Activated CD8-positive, alpha-beta memory T cell treated with anti-CD3 and anti-CD28 coated beads for 48 hours (primary cell): ENCODE results near the gene AP4E1.
"Not testable (repeated sequence)": the region's sequence is repeated elsewhere in the genome, so short reads cannot be mapped to it uniquely, and the experiment has no call there.

Experiments used
- DNase-seq, 3 experiments: peaks; one replicate each; pipeline ENCODE4 v3.0.0-alpha.2; 2020; ENCODE audit warnings: low read depth in 2 of 3, low spot score in 2 of 3

AP4E1 gene

DNA sequence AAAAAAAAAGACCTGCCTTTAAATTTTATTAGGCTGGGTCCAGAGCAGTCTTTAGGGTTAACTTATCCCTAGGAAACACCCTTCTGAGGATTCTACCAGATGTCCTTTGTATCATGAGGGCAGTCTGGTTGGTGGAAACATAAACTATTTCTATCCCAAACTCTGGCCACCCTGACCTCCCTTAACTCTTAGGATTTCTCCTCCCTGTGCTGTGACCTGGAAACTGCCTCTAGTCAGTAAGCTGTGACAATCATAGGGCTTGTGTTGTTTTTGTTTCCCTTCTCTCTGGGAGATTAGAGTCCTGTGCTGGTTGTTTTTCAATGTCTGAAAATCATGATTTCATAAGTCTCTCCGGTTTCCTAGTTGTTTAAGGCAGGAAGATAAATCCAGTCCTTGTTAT, 108.1 kb downstream of the AP4E1 start:
- no peak for DNase-seq

DNA sequence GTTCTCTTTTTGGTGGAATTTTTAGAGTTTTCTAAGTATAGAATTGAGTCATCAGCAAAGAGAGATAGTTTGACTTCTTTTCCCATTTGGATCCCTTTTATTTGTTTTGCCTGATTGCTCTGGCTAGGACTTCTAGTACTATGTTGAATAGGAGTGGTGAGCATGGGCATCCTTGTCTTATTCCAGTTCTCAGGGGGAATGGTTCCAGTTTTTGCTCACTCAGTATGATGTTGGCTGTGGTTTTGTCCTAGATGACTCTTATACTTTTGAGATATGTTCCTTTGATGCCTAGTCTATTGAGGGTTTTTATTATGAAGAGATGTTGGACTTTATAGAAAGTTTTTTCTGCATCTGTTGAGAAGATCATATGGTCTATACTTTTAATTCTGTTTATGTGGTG, 113.7 kb downstream of the AP4E1 start:
- DNase-seq, result no peak

DNA sequence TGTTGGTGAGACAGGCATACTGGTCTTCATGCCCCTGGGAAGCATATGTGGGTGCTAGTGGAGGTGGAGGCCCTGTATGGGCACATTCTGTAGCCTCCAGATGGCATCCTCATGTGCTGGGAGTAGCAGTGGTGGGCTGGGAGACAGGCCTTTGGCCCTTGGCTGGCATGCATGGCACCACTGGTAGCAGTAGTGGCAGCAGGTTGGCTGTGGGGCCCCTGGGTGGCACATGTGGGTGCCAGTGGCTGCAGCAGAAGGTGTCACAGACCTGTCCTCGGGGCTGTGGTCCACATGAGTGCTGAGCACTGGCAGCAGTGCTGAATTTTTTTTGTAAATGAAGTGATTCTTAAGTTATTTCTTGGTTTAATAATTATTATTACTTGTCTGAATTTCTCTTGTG, 115.0 kb downstream of the AP4E1 start:
- DNase-seq, result no peak

DNA sequence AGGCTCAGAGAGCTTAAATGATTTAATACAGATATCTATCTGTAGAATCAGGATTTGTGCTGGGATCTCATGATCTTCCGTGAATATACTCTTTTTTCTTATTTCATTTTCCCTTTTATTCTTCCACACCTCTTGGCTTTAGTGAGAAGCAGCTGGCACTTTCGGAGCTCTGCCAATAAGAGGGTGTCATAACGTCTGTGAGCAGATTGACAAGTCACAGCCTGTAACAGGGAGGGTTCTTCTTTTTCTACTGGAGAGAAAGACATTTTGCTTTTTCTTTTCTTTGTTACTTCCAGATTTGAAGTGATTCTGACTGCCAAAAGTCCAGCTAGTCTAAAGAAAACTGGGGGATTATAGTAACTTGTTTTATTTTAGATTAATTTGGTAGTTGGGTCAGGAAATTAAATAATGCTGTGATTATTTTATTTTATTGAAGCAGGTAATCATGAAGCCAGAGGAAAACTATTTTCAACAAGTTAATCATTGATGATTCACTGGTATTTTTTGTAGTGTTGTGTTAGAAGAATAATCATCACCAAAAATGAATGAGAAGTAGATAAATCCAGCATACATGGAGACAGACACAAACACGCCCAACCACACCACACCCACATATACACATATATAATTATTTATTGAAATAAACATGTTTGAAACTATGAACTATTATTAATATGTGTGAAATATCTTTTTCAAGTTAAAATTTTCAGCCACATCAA, 116.4 kb downstream of the AP4E1 start:
- no peak for DNase-seq

DNA sequence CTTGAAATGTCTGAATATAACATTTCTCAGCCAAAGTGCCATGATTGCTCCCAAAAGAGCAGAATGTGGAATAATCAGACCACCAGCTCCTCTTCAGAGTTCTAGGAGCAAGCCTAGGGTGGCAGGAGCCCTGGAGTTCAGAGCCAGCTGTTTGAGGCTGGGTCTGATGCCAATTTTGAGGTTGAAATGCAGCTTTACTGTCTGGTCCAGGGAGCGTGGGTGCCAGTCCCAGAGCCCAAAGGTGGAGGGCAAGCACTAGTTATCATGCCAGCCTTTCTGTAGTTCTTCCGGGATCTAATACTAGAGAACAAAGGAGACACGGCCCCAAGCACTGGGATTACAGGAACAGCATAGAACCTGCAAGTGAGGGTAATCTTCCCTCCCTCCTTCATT, 117.0 kb downstream of the AP4E1 start:
- no peak for DNase-seq

DNA sequence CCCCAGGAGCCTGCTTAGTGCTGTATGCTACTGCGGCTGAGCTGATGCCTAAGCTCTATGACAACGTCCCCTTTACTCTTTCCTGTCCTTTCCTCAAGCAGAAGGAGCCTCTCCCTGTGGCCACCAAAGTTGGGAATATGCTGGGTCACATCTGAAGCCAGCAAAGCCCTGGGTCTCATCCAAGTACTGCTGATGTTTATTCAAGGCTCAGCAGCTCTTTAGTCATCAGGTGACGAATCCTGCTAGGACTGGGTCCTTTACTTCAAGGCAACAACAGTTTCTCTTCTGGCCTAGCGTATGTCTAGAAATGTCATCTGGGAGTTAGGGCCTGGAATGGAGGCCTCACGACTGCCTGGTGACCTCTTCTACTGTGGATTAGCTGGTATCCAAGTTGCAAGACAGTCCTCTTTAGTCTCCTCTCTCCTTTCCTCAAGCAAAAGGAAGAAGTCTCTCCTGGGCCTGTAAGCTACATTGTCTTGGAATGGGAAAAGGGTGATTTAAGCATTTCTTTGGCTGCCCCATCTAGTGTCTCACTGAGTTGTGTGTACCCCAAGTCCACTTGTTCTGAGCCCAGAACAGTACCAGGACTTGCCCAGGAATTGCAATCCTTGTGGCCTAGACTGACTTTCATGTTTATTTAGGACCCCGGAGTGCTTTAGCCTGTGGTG, 122.3 kb downstream of the AP4E1 start:
- no peak for DNase-seq

DNA sequence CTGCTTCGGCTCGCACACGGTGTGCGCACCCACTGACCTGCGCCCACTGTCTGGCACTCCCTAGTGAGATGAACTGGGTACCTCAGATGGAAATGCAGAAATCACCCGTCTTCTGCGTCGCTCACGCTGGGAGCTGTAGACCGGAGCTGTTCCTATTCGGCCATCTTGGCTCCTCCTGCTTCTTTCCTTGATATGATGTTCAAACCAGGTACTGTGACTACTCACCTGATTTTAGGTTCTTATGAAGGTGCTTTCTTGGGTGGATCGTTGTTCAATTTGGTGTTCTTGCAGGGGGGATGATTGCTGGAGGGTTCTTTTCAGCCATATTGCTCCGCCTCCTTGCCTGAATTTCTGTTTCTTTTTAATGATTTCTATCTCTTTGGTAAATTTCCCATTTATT, 129.0 kb downstream of the AP4E1 start:
- not testable (repeated sequence) for DNase-seq

DNA sequence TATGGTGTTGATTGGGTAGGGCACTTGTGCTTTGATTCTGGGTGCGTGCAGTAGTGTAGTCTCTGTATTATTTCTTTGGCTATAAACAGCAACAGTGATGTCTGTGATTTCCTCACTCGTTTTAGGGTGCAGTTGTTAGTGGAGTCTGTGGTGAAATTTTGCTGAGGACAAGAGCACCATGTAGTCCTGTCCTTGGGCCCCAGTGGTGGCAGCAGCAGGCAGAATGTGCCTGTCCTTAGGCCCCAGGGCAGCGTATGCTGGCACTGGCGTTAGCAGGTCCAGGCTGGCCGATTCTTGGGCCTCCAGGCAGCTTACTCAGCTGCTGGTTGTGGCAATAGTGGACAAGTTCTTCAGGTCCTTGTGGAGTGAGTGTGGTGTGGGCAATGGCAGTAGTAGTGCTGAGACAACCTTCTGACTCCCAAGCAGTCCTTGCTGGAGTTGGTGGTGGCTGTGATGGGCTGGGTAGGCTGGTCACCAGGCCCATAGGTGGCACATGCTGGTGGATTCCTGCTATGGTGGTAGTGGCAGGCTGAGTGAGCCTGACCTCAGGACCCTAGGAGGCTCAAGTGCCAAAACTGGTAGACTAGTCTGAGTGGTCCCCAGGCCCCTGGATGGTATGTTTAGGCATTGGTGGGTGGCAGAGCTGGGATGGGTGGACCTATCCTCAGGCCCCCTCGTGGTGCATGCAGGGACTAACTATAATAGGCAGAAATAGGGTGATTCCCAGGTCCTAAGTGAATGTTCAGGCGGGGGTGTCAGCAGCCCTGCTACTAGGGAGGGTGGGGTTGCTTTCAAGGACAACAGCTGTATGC, 129.9 kb downstream of the AP4E1 start:
- DNase-seq, result no peak

DNA sequence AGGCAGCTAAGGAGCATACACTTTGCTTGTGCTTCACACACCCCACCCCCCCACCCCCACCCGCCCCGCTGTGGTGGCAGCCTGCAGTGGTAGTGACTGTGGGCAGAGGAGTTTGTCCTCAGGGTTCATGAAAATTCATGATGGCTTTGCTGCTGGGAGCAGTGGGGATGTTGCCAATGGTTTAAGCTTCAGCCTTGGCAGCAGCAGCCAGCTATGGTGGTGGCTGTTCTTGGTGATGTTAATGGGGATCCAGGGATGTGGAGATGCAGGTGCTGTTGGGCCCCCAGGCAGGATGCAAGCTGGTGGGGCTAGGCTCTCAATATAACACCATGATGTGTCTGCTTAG, 130.5 kb downstream of the AP4E1 start:
- DNase-seq, result no peak

DNA sequence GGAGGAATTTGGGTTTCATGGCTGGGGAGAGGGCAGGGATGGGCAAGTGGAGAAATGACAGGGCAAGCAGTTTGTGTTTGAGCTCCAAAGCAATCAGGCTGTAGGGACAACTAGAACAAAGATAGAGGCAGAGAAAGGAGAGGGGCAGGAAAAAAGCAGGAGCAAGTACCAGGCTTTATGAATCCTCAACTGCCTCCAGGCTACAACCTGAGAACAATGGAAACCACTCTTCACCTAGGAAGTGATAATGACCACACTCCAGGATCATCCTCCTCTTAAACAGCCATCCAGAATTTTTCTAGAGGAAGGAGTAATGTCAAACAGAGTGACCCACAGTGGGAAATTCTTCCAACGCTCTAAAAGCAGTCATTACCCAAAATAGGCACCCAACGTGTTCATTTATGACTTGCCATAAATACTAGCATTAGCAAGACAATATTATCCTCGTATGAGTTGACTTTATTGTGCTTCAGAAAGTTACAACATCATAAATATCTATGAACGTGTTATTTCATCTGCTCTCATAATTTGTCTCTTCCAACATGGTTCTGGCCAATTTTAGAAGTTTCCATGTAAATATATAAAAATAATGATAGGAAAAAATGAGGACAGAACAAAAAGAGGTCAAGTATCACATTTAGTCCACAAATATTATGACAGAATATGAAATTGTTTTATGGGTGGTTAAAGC, 135.7 kb downstream of the AP4E1 start:
- no peak for DNase-seq

DNA sequence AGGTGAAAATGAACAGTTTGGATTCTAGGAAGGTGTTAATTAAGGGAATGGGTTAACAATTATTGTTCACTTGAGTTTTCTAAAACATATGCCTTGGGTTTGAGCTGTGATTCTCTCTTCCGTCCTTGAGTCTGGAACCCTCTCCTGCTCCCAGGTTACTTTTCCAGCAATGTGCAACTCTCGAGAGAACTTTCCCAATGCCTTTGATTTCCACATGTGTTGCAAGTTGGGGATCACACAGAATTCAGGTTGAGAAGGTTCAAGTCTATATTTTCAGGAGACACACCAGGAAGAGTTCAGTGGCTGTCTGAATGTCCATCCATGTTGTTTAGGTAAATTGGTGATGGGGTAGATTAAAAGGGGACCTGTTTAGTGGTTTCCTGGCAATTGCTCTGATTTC, 137.5 kb downstream of the AP4E1 start:
- no peak for DNase-seq

DNA sequence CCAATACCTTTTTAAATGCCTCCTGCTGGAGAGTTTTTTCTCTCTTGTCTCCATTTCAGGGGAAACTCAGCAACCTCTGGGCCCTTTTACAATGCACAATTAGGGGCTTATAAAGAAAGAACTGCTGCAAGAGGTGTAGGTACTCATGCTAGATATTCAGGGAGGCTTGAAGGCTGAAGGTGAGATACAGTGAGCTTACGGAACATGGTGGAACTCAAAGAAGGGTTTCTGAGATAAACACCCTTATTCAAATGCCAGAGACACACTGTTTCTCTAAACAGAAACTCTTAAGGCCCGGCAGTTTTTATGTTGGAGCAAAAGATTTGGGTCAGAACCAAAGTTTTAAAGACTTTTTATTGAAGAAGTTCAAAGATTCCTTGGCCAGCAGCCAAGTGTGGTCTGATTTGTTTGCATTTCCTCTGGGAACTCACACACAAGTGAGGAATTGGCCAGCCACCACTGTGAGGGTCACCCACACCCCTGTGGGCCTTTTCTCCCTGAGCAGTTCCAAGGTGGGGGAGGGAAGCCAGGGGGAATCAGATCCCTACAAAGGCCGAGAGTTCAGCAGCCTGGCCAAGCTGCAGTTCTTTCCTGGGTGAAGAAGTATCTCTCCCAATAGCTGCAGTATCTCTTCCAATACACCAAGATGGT, 138.4 kb downstream of the AP4E1 start:
- DNase-seq, result no peak

DNA sequence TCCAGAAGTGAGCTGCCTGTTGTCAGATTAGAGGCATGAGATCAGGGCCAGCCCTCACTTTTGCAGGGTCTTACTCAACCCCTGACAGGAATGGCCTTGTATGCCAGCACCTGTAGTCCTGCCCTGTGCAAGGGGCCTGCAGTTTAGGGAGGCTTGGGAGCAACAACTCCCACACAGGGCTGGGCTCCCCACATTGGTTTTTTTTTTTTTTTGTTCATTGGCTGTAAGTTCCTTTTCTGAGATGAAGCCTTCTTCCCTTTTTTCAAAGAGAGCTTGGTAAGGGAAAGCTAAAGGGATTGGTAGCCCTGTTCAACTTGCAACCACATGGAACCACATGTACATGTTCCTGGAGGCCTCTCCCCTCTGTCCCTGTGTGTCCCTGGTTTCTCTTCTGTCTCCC, 139.8 kb downstream of the AP4E1 start:
- no peak for DNase-seq

DNA sequence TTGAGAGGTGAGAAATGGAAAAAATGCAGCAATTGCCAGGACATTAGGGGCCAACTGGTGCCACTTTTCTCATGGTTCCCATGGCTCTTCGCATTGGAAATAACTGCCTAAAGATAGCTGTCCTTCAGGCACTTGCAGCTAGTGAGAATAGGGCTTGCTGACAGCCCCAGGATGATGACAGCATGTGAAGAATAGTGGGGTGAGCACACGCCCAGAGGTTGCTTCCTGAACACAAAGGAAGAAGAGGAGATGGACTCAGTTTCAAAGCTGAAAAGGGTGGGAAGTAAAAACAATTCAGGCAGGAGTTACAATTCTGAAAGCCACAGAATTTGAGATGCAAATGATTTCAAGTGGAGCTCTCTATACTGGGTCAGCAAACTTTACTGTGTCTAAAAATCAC, 140.6 kb downstream of the AP4E1 start:
- DNase-seq, result no peak

DNA sequence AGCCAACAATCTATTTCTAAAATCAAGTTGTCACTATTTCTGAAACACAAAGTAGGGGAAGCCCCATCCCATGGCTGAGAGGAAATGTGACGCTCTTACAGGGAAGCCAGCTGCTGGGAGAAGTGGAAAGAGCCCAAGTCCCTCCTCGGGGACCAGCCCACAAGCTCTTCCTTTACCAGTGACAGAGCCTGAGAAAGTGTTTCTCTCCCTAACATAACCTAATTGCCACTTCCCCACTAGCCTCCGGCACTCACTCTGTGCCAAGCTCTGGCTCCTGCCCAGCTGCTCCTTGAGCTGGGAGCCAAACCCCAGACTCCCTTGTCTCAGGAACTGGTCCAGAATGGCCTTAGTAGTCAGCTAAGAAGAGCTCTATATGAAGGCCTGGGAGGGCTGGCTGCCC, 143.3 kb downstream of the AP4E1 start:
- no peak for DNase-seq

DNA sequence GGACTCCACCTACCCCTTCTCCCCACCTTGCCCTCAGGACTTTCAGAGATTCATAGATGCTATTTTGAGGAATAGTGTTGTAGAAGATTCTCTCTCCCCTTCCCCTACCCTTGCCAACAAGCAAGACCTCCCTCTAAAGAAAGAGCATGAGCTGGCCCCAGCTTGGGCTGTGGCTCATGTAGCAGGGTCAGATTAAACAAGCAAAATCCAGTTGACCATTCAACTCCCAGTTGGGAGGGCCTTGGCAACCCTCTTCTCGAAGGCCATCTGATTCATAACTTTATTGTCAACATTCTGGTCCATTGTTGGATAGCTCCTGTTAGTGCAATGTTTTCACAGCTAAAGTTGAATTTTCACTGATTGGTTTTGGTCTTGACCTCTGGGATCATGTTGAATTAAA, 145.1 kb downstream of the AP4E1 start:
- DNase-seq, result no peak

DNA sequence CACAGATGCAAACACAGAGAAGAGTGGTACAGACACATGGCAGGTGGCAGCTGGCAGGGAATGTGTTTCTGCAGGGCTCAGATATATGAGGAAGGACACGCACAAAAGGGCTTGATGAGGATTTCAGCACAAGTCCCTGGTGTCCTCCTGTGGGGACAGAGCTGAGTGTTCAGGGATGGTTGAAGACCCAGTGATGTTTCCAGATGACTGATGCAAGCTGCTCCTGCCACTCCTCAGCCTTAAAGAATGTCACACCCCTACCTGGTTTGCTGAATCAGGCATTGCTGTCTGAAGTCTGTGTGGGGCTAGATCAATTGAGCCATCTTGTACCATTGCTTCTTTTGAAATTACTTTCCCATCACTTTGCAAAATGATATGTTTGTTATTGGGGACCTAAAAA, 146.1 kb downstream of the AP4E1 start:
- DNase-seq, result no peak
